ENCODE data around the gene RELN. TPM values are rescaled to one million over a fixed set of nuclear protein-coding genes. Genes with fewer than 3 reads are reported as not detected.
A peak's percentile ranks its signal among the peaks of the same experiment; 100 is the strongest.
"Not testable (repeated sequence)": the region's sequence is repeated elsewhere in the genome, so short reads cannot be mapped to it uniquely, and the experiment has no call there.

RELN gene
- total RNA-seq, 1 donor from 2014 or later: 3.8 TPM

- no peak for DNase-seq (ENCODE audit: low read depth)
- no peak overlapping the region for H3K4me3 ChIP-seq (ENCODE audit: low read depth, low read length)
- no peak for TF ChIP-seq CTCF (conservative IDR thresholded peaks at IDR 0.05; ENCODE audit: low read depth, low read length)
These were observed 156.1 kb downstream of the RELN start for GRCh38 chr7:103833401-103833800.

DNA sequence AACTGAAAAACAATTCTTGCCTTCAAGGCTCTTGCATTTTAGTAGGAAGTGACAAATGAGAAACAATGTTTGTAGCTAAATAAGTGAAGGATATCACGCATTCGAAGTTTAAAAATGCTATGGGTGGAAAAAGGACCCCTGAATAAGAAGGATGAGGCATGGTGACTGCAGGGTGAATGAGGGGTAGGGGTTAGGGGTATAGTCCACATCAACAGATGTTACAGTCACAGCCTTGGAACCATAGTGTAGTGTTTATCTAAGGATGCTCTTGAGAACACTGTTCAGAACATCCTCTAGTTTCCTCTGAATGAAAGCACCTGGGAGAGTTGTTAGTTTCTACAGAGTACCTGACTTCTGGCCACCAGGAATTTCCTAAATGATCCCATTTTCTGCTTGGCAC, 157.0 kb downstream of the RELN start:
- H3K4me3 ChIP-seq (ENCODE audit: low read depth, low read length): no peak overlapping the region
- no peak for DNase-seq (ENCODE audit: low read depth)
- TF ChIP-seq CTCF (conservative IDR thresholded peaks at IDR 0.05; ENCODE audit: low read depth, low read length): no peak

DNA sequence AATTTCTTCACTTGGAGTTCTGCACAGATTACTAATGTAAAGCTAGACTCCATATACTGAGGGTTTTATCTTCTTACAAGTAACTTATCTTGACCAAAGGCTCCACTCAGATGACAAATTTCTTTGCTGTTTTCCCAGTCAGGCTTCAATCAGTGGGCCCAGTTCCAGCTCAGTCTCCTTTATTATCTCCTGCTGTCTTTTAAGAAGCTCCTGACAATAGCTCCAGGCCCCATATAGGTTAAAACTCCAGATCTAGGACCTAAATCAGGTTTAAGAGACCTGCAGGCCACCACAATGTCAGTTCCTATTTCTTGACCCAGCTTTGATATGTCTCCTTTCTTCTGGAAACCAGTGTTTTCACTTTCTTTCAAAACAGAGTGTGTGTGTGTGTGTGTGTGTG, 165.2 kb downstream of the RELN start:
- TF ChIP-seq CTCF (conservative IDR thresholded peaks at IDR 0.05; ENCODE audit: low read depth, low read length): no peak
- H3K4me3 ChIP-seq (ENCODE audit: low read depth, low read length): no peak overlapping the region
- no peak for DNase-seq (ENCODE audit: low read depth)

DNA sequence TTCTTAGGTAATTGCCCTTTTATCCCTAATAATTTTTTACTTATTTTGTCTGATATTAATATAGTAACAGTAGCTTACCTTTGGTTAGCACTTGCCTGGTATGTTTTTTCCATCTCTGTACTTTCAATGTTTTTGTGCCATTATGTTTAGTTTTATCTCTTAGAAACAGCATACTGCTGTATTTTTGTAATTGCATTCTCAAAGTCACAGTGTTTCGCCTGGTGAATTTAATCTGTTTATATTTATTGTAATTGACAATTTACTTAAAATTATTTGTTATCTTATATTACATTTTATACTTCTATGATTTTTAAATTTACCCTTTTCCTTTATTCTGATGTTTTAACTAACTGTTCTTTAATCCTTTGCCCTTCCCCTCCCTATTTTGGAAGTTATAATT, 166.4 kb downstream of the RELN start:
- no peak for DNase-seq (ENCODE audit: low read depth)
- no peak for TF ChIP-seq CTCF (conservative IDR thresholded peaks at IDR 0.05; ENCODE audit: low read depth, low read length)
- no peak overlapping the region for H3K4me3 ChIP-seq (ENCODE audit: low read depth, low read length)

GRCh38 chr7:103821092-103821491, 168.4 kb downstream of the RELN start:
- no peak overlapping the region for H3K4me3 ChIP-seq (ENCODE audit: low read depth, low read length)
- no peak for DNase-seq (ENCODE audit: low read depth)
- no peak for TF ChIP-seq CTCF (conservative IDR thresholded peaks at IDR 0.05; ENCODE audit: low read depth, low read length)

GRCh38 chr7:103815972-103816371, 173.5 kb downstream of the RELN start:
- DNase-seq (ENCODE audit: low read depth); H3K4me3 ChIP-seq (ENCODE audit: low read depth, low read length): not testable (repeated sequence)

GRCh38 chr7:103813970-103814369, 175.5 kb downstream of the RELN start:
- no peak for DNase-seq (ENCODE audit: low read depth)
- no peak overlapping the region for H3K4me3 ChIP-seq (ENCODE audit: low read depth, low read length)
- TF ChIP-seq CTCF (conservative IDR thresholded peaks at IDR 0.05; ENCODE audit: low read depth, low read length): no peak

DNA sequence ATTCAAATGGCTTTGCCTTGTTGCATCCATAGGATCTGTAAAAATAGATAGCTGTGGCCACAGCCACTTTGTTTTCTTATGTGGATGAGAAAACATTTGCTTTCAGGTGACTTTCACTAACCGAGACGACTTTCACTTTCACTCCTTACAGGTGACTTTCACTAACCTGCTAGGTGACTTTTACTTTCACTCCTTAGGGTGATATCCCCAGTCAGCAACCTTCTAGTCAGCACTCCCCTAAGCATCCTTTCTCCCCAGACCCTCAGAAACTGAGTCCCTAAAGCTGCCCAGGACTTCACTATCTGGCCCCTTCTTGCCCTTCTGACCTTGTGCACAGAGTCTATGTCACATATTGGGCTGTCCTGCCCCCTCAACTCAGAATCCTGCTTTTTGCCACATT, 177.5 kb downstream of the RELN start:
- H3K4me3 ChIP-seq (ENCODE audit: low read depth, low read length): peak overlapping the region; percentile 12
- TF ChIP-seq CTCF (conservative IDR thresholded peaks at IDR 0.05; ENCODE audit: low read depth, low read length): no peak
- DNase-seq (ENCODE audit: low read depth): no peak
